Endothelial cell of hepatic sinusoid (primary cell): ENCODE results near the gene SLC39A12.

Experiments
- in situ Hi-C: cut with HindIII; loops from 2 replicates; pipeline ENCODE4 v1.10.0; 2017; ENCODE audit warnings: low sequenced_read_pairs

SLC39A12 gene

GRCh38 chr10:17961551-17962422, 10.1 kb downstream of the SLC39A12 start:
- in situ Hi-C loops = no loop called here

- in situ Hi-C loops = no loop called here
Measured at GRCh38 chr10:17963431-17963830, 11.7 kb downstream of the SLC39A12 start.

GRCh38 chr10:17965649-17966235, 14.0 kb downstream of the SLC39A12 start:
- in situ Hi-C loops = no loop called here

GRCh38 chr10:17974505-17974904, 22.8 kb downstream of the SLC39A12 start:
- in situ Hi-C loops = no loop called here

GRCh38 chr10:17980846-17981565, 29.3 kb downstream of the SLC39A12 start:
- in situ Hi-C loops = no loop called here

GRCh38 chr10:17981766-17982380, 30.2 kb downstream of the SLC39A12 start:
- in situ Hi-C loops = no loop called here

GRCh38 chr10:17984056-17984455, 32.3 kb downstream of the SLC39A12 start:
- in situ Hi-C loops = no loop called here

GRCh38 chr10:17984563-17984962, 32.8 kb downstream of the SLC39A12 start:
- in situ Hi-C loops = no loop called here

GRCh38 chr10:17989908-17990767, 38.4 kb downstream of the SLC39A12 start:
- in situ Hi-C loops = no loop called here

- in situ Hi-C loops = no loop called here
Measured at GRCh38 chr10:17992266-17992665, 40.5 kb downstream of the SLC39A12 start.

- in situ Hi-C loops = no loop called here
Measured at GRCh38 chr10:17993361-17993760, 41.6 kb downstream of the SLC39A12 start.

- in situ Hi-C loops = no loop called here
Measured at GRCh38 chr10:18000601-18001000, 48.9 kb downstream of the SLC39A12 start.

- in situ Hi-C loops = no loop called here
Measured at GRCh38 chr10:18005445-18005780, 53.7 kb downstream of the SLC39A12 start.

- in situ Hi-C loops = no loop called here
Measured at GRCh38 chr10:18005781-18006456, 54.2 kb downstream of the SLC39A12 start.

GRCh38 chr10:18008986-18009385, 57.3 kb downstream of the SLC39A12 start:
- in situ Hi-C loops = no loop called here

- in situ Hi-C loops = no loop called here
Measured at GRCh38 chr10:18010050-18010449, 58.3 kb downstream of the SLC39A12 start.

GRCh38 chr10:18020523-18020922, 68.8 kb downstream of the SLC39A12 start:
- in situ Hi-C loops = no loop called here

GRCh38 chr10:18021725-18022480, 70.2 kb downstream of the SLC39A12 start:
- in situ Hi-C loops = no loop called here
